ENCODE measurements around the gene TAGAP.

GRCh38 chr6:159044899-159045727, at the start of gene TAGAP:
- TF ChIP-seq CTCF (IDR thresholded peaks at IDR 0.05; ENCODE audit: low read depth, low read length, missing input control) (no peak), REST (IDR thresholded peaks at IDR 0.05) (peak; percentile 9)
